Measurements from ENCODE around the gene UTP25.
"Not testable (repeated sequence)": the region's sequence is repeated elsewhere in the genome, so short reads cannot be mapped to it uniquely, and the experiment has no call there.

Gene UTP25

DNA sequence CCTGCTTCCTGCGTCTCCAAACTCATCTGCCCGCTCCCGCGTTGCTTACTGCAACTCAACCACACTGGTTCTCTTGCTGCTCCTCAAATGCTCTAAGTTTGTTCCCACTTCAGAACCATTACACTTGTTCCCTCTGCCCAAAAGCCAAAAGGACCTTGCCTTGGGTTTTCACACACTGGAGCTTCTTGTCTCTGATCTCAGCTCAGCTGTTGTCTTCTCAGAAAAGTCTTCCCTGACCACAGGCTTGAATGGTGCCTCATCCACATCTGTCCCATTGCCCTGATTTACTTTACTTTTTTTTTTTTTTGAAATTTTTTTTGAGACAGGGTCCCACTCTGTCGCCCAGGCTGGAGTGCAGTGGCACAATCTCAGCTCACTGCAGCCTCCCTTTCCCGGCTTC lies 66.0 kb downstream of the UTP25 start:
- H3K36me3 ChIP-seq (ENCODE audit: insufficient read depth, low read length), result no peaks in the 10 kb centered on the region
- H3K4me2 ChIP-seq (ENCODE audit: low read depth, low read length, poor library complexity, severe bottlenecking), result no peak overlapping the region
- no peaks in the 10 kb centered on the region for H3F3A ChIP-seq (ENCODE audit: low read depth)
- TF ChIP-seq EZH2phosphoT487 (IDR thresholded peaks at IDR 0.05; ENCODE audit: borderline replicate concordance), result no peak
- TF ChIP-seq, protein P1, sequence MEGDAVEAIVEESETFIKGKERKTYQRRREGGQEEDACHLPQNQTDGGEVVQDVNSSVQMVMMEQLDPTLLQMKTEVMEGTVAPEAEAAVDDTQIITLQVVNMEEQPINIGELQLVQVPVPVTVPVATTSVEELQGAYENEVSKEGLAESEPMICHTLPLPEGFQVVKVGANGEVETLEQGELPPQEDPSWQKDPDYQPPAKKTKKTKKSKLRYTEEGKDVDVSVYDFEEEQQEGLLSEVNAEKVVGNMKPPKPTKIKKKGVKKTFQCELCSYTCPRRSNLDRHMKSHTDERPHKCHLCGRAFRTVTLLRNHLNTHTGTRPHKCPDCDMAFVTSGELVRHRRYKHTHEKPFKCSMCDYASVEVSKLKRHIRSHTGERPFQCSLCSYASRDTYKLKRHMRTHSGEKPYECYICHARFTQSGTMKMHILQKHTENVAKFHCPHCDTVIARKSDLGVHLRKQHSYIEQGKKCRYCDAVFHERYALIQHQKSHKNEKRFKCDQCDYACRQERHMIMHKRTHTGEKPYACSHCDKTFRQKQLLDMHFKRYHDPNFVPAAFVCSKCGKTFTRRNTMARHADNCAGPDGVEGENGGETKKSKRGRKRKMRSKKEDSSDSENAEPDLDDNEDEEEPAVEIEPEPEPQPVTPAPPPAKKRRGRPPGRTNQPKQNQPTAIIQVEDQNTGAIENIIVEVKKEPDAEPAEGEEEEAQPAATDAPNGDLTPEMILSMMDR (conservative IDR thresholded peaks at IDR 0.05; ENCODE audit: low read length), result no peak
- no peaks in the 10 kb centered on the region for H3K9me2 ChIP-seq (replicated peaks; ENCODE audit: low read depth, low read length)
- no peaks in the 10 kb centered on the region for H3K4me1 ChIP-seq (ENCODE audit: insufficient read depth, low read length, poor library complexity, severe bottlenecking)
- no peaks in the 10 kb centered on the region for H3K9me3 ChIP-seq (ENCODE audit: insufficient read depth, low read depth, low read length)
- no peak overlapping the region for H3K4me3 ChIP-seq (ENCODE audit: low read length, poor library complexity, severe bottlenecking)
- no peaks in the 10 kb centered on the region for H3K79me2 ChIP-seq (ENCODE audit: insufficient read depth, low read length)
- no peak overlapping the region for H2AFZ ChIP-seq (ENCODE audit: low read length)
- H3K27me3 ChIP-seq (ENCODE audit: insufficient read depth, low read length, poor library complexity, severe bottlenecking), result no peaks in the 10 kb centered on the region
- H4K20me1 ChIP-seq (ENCODE audit: insufficient read depth, low read length, poor library complexity, severe bottlenecking), result no peaks in the 10 kb centered on the region
- H3K9ac ChIP-seq (ENCODE audit: low read depth, low read length, poor library complexity, severe bottlenecking), result no peak overlapping the region

DNA sequence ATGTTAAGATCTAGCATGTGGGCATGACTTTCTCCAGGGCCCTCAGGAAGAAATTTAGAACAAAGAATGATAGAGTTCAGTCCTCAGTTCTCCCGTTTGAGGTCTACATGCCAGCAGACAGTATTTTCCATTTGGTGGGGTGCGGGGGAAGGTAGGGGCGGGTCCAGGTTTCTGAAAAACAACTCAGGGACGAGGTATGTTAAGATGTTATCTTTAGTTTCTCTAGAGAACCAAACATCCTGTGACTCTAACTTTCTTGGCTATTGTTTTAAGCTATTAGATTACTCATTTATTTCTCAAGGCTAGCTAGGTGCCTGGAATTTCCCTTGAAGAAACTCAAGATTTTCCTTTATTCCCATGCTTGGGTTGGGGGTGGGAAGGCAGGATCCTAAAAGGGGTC lies 67.9 kb downstream of the UTP25 start:
- H3K27me3 ChIP-seq (ENCODE audit: insufficient read depth, low read length, poor library complexity, severe bottlenecking), result no peaks in the 10 kb centered on the region
- no peaks in the 10 kb centered on the region for H4K20me1 ChIP-seq (ENCODE audit: insufficient read depth, low read length, poor library complexity, severe bottlenecking)
- H3K36me3 ChIP-seq (ENCODE audit: insufficient read depth, low read length), result no peaks in the 10 kb centered on the region
- no peaks in the 10 kb centered on the region for H3F3A ChIP-seq (ENCODE audit: low read depth)
- no peak overlapping the region for H3K9ac ChIP-seq (ENCODE audit: low read depth, low read length, poor library complexity, severe bottlenecking)
- H3K9me3 ChIP-seq (ENCODE audit: insufficient read depth, low read depth, low read length), result no peaks in the 10 kb centered on the region
- H3K4me2 ChIP-seq (ENCODE audit: low read depth, low read length, poor library complexity, severe bottlenecking), result no peak overlapping the region
- no peaks in the 10 kb centered on the region for H3K4me1 ChIP-seq (ENCODE audit: insufficient read depth, low read length, poor library complexity, severe bottlenecking)
- no peak overlapping the region for H2AFZ ChIP-seq (ENCODE audit: low read length)
- no peaks in the 10 kb centered on the region for H3K79me2 ChIP-seq (ENCODE audit: insufficient read depth, low read length)
- no peaks in the 10 kb centered on the region for H3K9me2 ChIP-seq (replicated peaks; ENCODE audit: low read depth, low read length)
- TF ChIP-seq EZH2phosphoT487 (IDR thresholded peaks at IDR 0.05; ENCODE audit: borderline replicate concordance), result no peak
- TF ChIP-seq, protein P1 (conservative IDR thresholded peaks at IDR 0.05; ENCODE audit: low read length), result no peak
- no peak overlapping the region for H3K4me3 ChIP-seq (ENCODE audit: low read length, poor library complexity, severe bottlenecking)

DNA sequence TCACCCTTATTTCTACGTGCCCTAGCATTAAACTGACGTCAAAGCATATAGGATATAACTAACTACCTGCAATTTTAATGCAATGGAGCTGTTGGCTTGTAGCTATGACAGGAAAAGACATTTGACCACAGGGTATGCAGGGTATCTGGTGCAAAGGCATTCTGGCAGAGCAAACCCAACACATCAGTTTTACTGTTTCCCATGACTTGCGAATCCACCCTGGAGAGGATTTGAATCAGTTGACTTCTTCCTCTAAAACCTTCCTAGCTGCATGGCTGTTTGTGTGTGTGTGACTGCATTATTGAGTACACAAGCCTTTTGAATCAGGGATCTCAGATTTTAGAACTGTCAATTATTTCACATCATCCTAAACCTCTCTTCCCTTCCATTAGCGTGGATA lies 68.6 kb downstream of the UTP25 start:
- Histone ChIP-seq H3K4me1 (ENCODE audit: insufficient read depth, low read length, poor library complexity, severe bottlenecking) (no peaks in the 10 kb centered on the region), H3K79me2 (ENCODE audit: insufficient read depth, low read length) (no peaks in the 10 kb centered on the region), H2AFZ (ENCODE audit: low read length) (no peak overlapping the region), H3F3A (ENCODE audit: low read depth) (no peaks in the 10 kb centered on the region), H3K4me2 (ENCODE audit: low read depth, low read length, poor library complexity, severe bottlenecking) (no peak overlapping the region), H3K9ac (ENCODE audit: low read depth, low read length, poor library complexity, severe bottlenecking) (no peak overlapping the region), H3K9me2 (replicated peaks; ENCODE audit: low read depth, low read length) (no peaks in the 10 kb centered on the region), H3K9me3 (ENCODE audit: insufficient read depth, low read depth, low read length) (no peaks in the 10 kb centered on the region), H3K36me3 (ENCODE audit: insufficient read depth, low read length) (no peaks in the 10 kb centered on the region), H3K27me3 (ENCODE audit: insufficient read depth, low read length, poor library complexity, severe bottlenecking) (no peaks in the 10 kb centered on the region), H3K4me3 (ENCODE audit: low read length, poor library complexity, severe bottlenecking) (no peak overlapping the region), H4K20me1 (ENCODE audit: insufficient read depth, low read length, poor library complexity, severe bottlenecking) (no peaks in the 10 kb centered on the region)
- TF ChIP-seq, protein P1 (conservative IDR thresholded peaks at IDR 0.05; ENCODE audit: low read length), result no peak
- no peak for TF ChIP-seq EZH2phosphoT487 (IDR thresholded peaks at IDR 0.05; ENCODE audit: borderline replicate concordance)

DNA sequence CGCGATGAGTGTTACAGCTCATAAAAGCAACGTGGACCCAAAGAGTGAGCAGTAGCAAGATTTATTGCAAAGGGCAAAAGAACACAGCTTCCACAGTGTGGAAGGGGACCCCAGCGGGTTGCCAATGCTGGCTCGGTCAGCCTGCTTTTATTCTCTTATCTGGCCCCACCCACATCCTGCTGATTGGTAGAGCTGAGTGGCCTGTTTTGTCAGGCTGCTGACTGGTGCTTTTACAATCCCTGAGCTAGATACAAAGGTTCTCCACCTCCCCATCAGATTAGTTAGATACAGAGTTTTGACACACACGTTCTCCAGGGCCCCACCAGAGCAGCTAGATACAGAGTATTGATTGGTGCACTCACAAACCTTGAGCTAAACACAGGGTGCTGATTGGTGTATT lies 70.5 kb downstream of the UTP25 start:
- H3K9me3 ChIP-seq (ENCODE audit: insufficient read depth, low read depth, low read length); H3K9ac ChIP-seq (ENCODE audit: low read depth, low read length, poor library complexity, severe bottlenecking); H3K79me2 ChIP-seq (ENCODE audit: insufficient read depth, low read length); H3K9me2 ChIP-seq (replicated peaks; ENCODE audit: low read depth, low read length); H2AFZ ChIP-seq (ENCODE audit: low read length); H3F3A ChIP-seq (ENCODE audit: low read depth); H4K20me1 ChIP-seq (ENCODE audit: insufficient read depth, low read length, poor library complexity, severe bottlenecking); H3K4me1 ChIP-seq (ENCODE audit: insufficient read depth, low read length, poor library complexity, severe bottlenecking); H3K27me3 ChIP-seq (ENCODE audit: insufficient read depth, low read length, poor library complexity, severe bottlenecking); H3K36me3 ChIP-seq (ENCODE audit: insufficient read depth, low read length); H3K4me2 ChIP-seq (ENCODE audit: low read depth, low read length, poor library complexity, severe bottlenecking); H3K4me3 ChIP-seq (ENCODE audit: low read length, poor library complexity, severe bottlenecking): not testable (repeated sequence)

DNA sequence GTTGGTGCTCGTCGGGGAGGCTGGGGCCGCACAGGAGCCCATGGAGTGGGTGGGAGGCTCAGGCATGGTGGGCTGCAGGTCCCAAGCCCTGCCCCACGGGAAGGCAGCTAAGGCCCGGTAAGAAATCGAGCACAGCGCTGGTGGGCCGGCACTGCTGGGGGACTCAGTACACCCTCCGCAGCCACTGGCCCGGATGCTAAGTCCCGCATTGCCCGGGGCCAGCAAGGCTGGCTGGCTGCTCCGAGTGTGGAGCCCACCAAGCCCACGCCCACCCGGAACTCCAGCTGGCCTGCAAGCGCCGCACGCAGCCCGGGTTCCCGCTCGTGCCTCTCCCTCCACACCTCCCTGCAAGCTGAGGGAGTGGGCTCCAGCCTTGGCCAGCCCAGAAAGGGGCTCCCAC lies 71.1 kb downstream of the UTP25 start:
- not testable (repeated sequence) for H4K20me1 ChIP-seq (ENCODE audit: insufficient read depth, low read length, poor library complexity, severe bottlenecking); H3K36me3 ChIP-seq (ENCODE audit: insufficient read depth, low read length); H3K9me3 ChIP-seq (ENCODE audit: insufficient read depth, low read depth, low read length); H2AFZ ChIP-seq (ENCODE audit: low read length); H3K4me2 ChIP-seq (ENCODE audit: low read depth, low read length, poor library complexity, severe bottlenecking); H3K27me3 ChIP-seq (ENCODE audit: insufficient read depth, low read length, poor library complexity, severe bottlenecking); H3K4me1 ChIP-seq (ENCODE audit: insufficient read depth, low read length, poor library complexity, severe bottlenecking); H3F3A ChIP-seq (ENCODE audit: low read depth); H3K9ac ChIP-seq (ENCODE audit: low read depth, low read length, poor library complexity, severe bottlenecking); H3K9me2 ChIP-seq (replicated peaks; ENCODE audit: low read depth, low read length); H3K79me2 ChIP-seq (ENCODE audit: insufficient read depth, low read length); H3K4me3 ChIP-seq (ENCODE audit: low read length, poor library complexity, severe bottlenecking)
